NCI-H2196 treated with DMSO at 0.1 percent for 48 hours (cell line): Measurements from ENCODE around the gene PCDHGA6.

Source experiments
- DNase-seq: peaks from one replicate; lab custom pipeline; 2025; ENCODE audit not compliant: unreplicated experiment; lab: John Stamatoyannopoulos, UW

The PCDHGA6 gene

DNA sequence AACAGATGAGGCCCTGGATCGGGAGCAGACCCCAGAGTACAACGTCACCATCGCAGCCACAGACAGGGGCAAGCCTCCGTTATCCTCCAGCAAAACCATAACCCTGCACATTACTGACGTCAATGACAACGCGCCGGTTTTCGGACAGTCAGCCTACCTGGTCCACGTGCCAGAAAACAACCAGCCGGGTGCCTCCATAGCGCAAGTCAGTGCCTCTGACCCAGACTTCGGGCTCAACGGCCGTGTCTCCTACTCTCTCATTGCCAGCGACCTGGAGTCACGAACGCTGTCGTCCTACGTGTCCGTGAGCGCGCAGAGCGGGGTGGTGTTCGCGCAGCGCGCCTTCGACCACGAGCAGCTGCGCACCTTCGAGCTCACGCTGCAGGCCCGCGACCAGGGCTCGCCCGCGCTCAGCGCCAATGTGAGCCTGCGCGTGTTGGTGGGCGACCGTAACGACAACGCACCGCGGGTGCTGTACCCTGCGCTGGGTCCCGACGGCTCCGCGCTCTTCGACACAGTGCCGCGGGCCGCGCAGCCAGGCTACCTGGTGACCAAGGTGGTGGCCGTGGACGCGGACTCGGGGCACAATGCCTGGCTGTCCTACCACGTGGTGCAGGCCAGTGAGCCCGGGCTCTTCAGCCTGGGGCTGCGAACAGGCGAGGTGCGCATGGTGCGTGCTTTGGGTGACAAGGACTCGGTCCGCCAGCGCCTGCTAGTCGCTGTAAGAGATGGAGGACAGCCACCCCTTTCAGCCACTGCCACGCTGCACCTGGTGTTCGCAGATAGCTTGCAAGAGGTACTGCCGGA lies 45.6 kb downstream of the PCDHGA6 start:
- DNase-seq, result no peak

DNA sequence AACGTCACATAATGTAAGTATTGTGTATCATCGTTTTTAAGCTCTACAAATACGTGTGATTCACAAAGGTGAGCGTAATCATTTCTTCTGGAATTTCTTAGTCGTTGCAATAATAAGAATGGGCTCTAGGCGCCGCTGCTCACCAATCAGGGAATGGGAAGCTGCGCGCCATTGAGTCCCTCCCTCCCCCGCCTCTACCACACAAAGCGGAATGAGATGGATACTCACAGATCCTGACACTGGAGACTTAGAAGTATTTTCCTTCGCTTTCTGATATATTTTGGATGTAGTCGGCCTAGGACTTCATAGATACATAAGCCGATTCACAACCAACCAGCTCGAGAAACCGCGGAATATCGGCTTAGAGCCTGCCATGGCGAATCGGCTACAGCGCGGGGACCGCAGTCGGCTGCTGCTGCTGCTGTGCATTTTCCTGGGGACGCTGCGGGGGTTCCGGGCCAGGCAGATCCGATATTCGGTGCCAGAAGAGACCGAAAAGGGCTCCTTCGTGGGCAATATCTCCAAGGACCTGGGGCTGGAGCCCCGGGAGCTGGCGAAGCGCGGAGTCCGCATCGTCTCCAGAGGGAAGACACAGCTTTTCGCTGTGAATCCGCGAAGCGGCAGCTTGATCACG lies 47.3 kb downstream of the PCDHGA6 start, which contains the start of gene PCDHGA11:
Gene PCDHGA11, plus strand, starts transcription at position 197 of the 634 bp plus-strand sequence. Its CDS starts 177 bp downstream, at position 374.
- DNase-seq, result no peak

DNA sequence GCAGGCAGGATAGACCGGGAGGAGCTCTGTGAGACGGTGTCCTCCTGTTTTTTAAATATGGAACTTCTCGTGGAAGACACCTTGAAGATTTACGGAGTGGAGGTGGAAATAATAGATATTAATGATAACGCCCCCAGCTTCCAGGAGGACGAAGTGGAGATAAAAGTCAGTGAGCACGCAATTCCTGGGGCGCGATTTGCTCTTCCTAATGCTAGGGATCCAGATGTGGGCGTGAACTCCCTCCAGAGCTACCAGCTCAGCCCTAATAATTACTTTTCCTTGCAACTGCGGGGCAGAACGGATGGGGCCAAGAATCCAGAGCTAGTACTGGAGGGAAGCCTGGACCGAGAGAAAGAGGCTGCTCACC lies 47.8 kb downstream of the PCDHGA6 start:
- no peak for DNase-seq

DNA sequence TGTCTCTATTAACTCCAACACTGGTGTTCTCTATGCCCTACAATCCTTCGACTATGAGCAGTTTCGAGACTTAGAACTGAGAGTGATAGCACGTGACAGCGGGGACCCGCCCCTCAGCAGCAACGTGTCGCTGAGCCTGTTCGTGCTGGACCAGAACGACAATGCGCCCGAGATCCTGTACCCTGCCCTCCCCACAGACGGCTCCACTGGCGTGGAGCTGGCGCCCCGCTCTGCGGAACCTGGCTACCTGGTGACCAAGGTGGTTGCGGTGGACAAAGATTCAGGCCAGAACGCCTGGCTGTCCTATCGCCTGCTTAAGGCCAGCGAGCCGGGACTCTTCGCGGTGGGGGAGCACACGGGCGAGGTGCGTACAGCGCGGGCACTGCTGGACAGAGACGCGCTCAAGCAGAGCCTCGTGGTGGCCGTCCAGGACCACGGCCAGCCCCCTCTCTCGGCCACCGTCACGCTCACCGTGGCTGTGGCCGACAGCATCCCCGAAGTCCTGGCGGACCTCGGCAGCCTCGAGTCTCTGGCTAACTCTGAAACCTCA lies 49.1 kb downstream of the PCDHGA6 start:
- no peak for DNase-seq

DNA sequence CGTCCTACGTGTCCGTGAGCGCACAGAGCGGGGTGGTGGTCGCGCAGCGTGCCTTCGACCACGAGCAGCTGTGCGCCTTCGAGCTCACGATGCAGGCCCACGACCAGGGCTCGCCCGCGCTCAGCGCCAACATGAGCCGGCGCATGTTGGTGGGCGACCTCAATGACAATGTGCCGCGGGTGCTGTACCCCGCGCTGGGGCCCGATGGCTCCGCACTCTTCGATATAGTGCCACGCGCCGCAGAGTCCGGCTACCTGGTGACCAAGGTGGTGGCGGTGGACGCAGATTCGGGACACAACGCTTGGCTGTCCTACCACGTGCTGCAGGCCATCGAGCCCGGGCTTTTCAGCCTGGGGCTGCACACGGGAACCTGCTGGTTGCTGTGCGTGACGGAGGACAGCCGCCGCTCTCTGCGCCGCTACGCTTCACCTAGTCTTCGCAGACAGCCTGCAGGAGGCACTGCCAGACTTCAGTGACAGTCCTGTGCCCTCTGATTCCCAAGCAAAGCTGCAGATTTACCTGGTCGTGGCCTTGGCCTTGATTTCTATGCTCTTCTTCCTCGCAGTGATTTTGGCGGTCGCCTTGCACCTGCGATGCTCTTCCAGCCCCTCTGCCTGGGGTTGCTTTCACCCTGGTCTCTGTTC lies 54.2 kb downstream of the PCDHGA6 start:
- no peak for DNase-seq
